Gastroesophageal sphincter (tissue), 3 donors: ENCODE data around the gene MRPS15.

Experiments used
- POLR2A ChIP-seq, 2 donors: fragments of 450-650 bp; IDR thresholded peaks; one replicate each; pipeline ENCODE4 v1.6.1; 2017; ENCODE audit warnings: antibody characterized with exemption in 2 of 2, mild to moderate bottlenecking in 2 of 2, moderate library complexity in 1 of 2
- TF ChIP-seq, protein P1 (sequence below), 4 experiments: fragments of 200-600 bp in 2 of 4; fragments of 450-650 bp in 2 of 4; sonication (generic) in 1 of 4; IDR thresholded peaks; one replicate each; pipeline ENCODE4 v1.5.1; 2017 to 2019; ENCODE audit warnings: antibody characterized with exemption in 4 of 4, mild to moderate bottlenecking in 2 of 4, moderate library complexity in 2 of 4

DNA sequence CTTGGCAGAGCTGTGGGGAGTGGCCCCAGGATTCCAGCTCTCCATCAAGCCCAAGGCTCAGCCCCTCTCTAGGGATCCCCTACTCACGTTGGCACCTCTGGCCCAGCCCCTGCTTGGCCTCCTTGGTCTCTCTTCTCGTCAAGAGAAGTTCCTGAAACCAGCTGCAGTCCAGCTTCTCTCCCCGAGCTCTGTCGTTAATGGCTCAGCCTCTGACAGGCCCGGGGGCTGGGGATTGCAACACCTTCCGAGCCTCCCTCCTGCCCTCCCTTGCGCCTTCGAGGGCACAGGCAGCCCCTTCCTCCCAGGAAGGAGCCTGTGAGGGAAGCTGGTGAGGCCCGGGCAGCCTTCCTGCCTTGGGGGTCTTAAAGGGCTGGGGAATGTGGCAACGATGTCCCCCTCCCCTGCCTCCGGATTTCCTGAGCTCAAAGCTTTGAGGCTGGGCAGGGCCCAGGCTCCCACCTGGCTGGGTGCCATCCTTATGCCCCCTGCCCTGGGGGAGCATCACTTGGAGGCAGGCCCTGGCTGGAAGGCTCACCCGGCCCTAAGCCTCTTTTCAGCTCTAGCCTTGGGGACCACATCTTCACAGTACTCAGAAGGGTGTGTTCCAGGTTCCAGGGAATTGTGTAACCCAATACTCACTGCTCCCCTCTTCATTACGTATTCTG, 18.7 kb upstream of the MRPS15 start, which contains the start of gene CSF3R:
- no peak for TF ChIP-seq POLR2A (IDR thresholded peaks at IDR 0.05)
- TF ChIP-seq, protein P1, sequence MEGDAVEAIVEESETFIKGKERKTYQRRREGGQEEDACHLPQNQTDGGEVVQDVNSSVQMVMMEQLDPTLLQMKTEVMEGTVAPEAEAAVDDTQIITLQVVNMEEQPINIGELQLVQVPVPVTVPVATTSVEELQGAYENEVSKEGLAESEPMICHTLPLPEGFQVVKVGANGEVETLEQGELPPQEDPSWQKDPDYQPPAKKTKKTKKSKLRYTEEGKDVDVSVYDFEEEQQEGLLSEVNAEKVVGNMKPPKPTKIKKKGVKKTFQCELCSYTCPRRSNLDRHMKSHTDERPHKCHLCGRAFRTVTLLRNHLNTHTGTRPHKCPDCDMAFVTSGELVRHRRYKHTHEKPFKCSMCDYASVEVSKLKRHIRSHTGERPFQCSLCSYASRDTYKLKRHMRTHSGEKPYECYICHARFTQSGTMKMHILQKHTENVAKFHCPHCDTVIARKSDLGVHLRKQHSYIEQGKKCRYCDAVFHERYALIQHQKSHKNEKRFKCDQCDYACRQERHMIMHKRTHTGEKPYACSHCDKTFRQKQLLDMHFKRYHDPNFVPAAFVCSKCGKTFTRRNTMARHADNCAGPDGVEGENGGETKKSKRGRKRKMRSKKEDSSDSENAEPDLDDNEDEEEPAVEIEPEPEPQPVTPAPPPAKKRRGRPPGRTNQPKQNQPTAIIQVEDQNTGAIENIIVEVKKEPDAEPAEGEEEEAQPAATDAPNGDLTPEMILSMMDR (IDR thresholded peaks at IDR 0.05): no peak
